ENCODE results near the gene MED15.

DNA sequence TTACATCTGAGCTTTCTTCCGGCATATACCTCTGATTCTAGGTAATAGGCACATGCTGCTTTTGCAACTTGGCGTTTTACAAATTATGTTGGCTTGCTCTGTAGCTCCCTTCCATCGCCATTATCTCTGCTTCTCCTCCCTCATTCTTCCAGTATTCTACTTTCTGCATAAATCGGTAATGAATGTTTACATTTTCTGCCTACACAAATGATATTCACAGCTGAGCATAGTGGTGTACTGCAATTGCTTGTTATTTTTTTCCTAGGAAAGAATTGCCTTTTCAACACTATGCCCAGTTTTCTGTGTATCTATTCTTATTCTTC is 18.9 kb downstream of the MED15 start:
- TF ChIP-seq, protein P1, sequence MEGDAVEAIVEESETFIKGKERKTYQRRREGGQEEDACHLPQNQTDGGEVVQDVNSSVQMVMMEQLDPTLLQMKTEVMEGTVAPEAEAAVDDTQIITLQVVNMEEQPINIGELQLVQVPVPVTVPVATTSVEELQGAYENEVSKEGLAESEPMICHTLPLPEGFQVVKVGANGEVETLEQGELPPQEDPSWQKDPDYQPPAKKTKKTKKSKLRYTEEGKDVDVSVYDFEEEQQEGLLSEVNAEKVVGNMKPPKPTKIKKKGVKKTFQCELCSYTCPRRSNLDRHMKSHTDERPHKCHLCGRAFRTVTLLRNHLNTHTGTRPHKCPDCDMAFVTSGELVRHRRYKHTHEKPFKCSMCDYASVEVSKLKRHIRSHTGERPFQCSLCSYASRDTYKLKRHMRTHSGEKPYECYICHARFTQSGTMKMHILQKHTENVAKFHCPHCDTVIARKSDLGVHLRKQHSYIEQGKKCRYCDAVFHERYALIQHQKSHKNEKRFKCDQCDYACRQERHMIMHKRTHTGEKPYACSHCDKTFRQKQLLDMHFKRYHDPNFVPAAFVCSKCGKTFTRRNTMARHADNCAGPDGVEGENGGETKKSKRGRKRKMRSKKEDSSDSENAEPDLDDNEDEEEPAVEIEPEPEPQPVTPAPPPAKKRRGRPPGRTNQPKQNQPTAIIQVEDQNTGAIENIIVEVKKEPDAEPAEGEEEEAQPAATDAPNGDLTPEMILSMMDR (IDR thresholded peaks at IDR 0.05 in 4 of 5, conservative IDR thresholded peaks at IDR 0.05 in 1 of 5): no peak
- no peak for TF ChIP-seq POLR2A (IDR thresholded peaks at IDR 0.05)

All from gastrocnemius medialis (tissue), 4 donors.